Adipocyte (in vitro differentiated cells): ENCODE measurements around the gene SKA3.
"Not testable (repeated sequence)": the region's sequence is repeated elsewhere in the genome, so short reads cannot be mapped to it uniquely, and the experiment has no call there.

Source experiments
- DNase-seq: peaks from one replicate; pipeline ENCODE4 v3.0.0-alpha.2; 2015; ENCODE audit warnings: low read depth
- H3K27me3 ChIP-seq: replicated peaks from 2 replicates; pipeline ENCODE4 v1.7.0; 2013; ENCODE audit warnings: mild to moderate bottlenecking, low read length, moderate library complexity; ENCODE audit not compliant: control insufficient read depth, insufficient read depth
- H3K36me3 ChIP-seq: 2 replicates; pipeline ENCODE4 v1.7.0; 2013; ENCODE audit warnings: low read length, mild to moderate bottlenecking, moderate library complexity; ENCODE audit not compliant: control insufficient read depth, insufficient read depth, severe bottlenecking
- H3K4me1 ChIP-seq: 2 replicates; pipeline ENCODE4 v1.7.0; 2013; ENCODE audit warnings: mild to moderate bottlenecking, low read length, moderate library complexity; ENCODE audit not compliant: control insufficient read depth, insufficient read depth
- H3K4me3 ChIP-seq: 2 replicates; pipeline ENCODE4 v1.7.0; 2013; ENCODE audit warnings: mild to moderate bottlenecking, low read length, moderate library complexity
- H3K9ac ChIP-seq: 2 replicates; pipeline ENCODE4 v1.7.0; 2013; ENCODE audit warnings: mild to moderate bottlenecking, low read length, moderate library complexity
- H3K9me3 ChIP-seq: 2 replicates; pipeline ENCODE4 v1.7.0; 2013; ENCODE audit warnings: mild to moderate bottlenecking, low read length, moderate library complexity; ENCODE audit not compliant: control insufficient read depth

Gene SKA3

GRCh38 chr13:21176215-21176981 is at the start of gene SKA3, which contains the start of gene MRPL57:
Gene SKA3 (minus strand): TSS chr13:21176552. CDS start chr13:21176477, 75 bp downstream.
Gene MRPL57 (plus strand): TSS chr13:21176658. CDS start chr13:21176917, 259 bp downstream.
- H3K9me3 ChIP-seq, result no peaks in the 10 kb centered on the region
- peak within 1 kb of the TSS; percentile 85 for H3K4me3 ChIP-seq
- H3K4me1 ChIP-seq, result peaks cover 10% of the 10 kb centered on the region
- no peaks in the 10 kb centered on the region for H3K36me3 ChIP-seq
- H3K9ac ChIP-seq, result peak within 1 kb of the TSS; percentile 90
- H3K27me3 ChIP-seq, result no peaks in the 10 kb centered on the region
- DNase-seq, result peak; percentile 97

- Histone ChIP-seq H3K9me3 (peaks cover 15% of the 10 kb centered on the region), H3K9ac (no peak overlapping the region), H3K4me3 (no peak overlapping the region), H3K4me1 (no peaks in the 10 kb centered on the region), H3K27me3 (peaks cover 3% of the 10 kb centered on the region), H3K36me3 (no peaks in the 10 kb centered on the region)
- DNase-seq, result no peak
Measured at GRCh38 chr13:21225082-21225481, 48.7 kb upstream of the SKA3 start.

GRCh38 chr13:21221268-21221667 is 44.9 kb upstream of the SKA3 start:
- peaks cover 5% of the 10 kb centered on the region for H3K4me1 ChIP-seq
- H3K9me3 ChIP-seq, result peaks cover 15% of the 10 kb centered on the region
- no peaks in the 10 kb centered on the region for H3K36me3 ChIP-seq
- H3K4me3 ChIP-seq, result no peak overlapping the region
- H3K27me3 ChIP-seq, result peaks cover 3% of the 10 kb centered on the region
- H3K9ac ChIP-seq, result no peak overlapping the region
- no peak for DNase-seq

GRCh38 chr13:21219716-21220115 is 43.4 kb upstream of the SKA3 start:
- not testable (repeated sequence) for H3K36me3 ChIP-seq, DNase-seq

GRCh38 chr13:21219036-21219381 is 42.7 kb upstream of the SKA3 start:
- H3K27me3 ChIP-seq, result no peaks in the 10 kb centered on the region

More at GRCh38 chr13:21219716-21220115, 43.4 kb upstream of the SKA3 start:
- peaks cover 15% of the 10 kb centered on the region for H3K9me3 ChIP-seq
- not testable (repeated sequence) for H3K27me3 ChIP-seq, H3K4me1 ChIP-seq, H3K9ac ChIP-seq, H3K4me3 ChIP-seq

GRCh38 chr13:21218351-21219035 is 42.1 kb upstream of the SKA3 start:
- Histone ChIP-seq H3K36me3 (no peaks in the 10 kb centered on the region), H3K9ac (no peak overlapping the region), H3K27me3 (peaks cover 4% of the 10 kb centered on the region), H3K9me3 (peaks cover 15% of the 10 kb centered on the region), H3K4me1 (peaks cover 5% of the 10 kb centered on the region), H3K4me3 (no peak overlapping the region)
- no peak for DNase-seq

More at GRCh38 chr13:21219036-21219381, 42.7 kb upstream of the SKA3 start:
- no peak for DNase-seq
- Histone ChIP-seq H3K36me3 (no peaks in the 10 kb centered on the region), H3K9me3 (peaks cover 15% of the 10 kb centered on the region), H3K4me3 (no peak overlapping the region), H3K9ac (no peak overlapping the region), H3K4me1 (peaks cover 5% of the 10 kb centered on the region)

- peaks cover 19% of the 10 kb centered on the region for H3K27me3 ChIP-seq
- no peaks in the 10 kb centered on the region for H3K36me3 ChIP-seq
- H3K9me3 ChIP-seq, result peaks cover 15% of the 10 kb centered on the region
- H3K4me1 ChIP-seq, result peaks cover 5% of the 10 kb centered on the region
- peak overlapping the region; percentile 55 for H3K4me3 ChIP-seq
- peak; percentile 19 for DNase-seq
- H3K9ac ChIP-seq, result no peak overlapping the region
Measured at GRCh38 chr13:21216332-21216731, 40.0 kb upstream of the SKA3 start.

GRCh38 chr13:21215419-21215818 is 39.1 kb upstream of the SKA3 start:
- not testable (repeated sequence) for H3K9ac ChIP-seq, DNase-seq, H3K4me3 ChIP-seq, H3K4me1 ChIP-seq, H3K36me3 ChIP-seq
- H3K9me3 ChIP-seq, result peaks cover 11% of the 10 kb centered on the region
- H3K27me3 ChIP-seq, result peaks cover 22% of the 10 kb centered on the region

GRCh38 chr13:21212138-21212775 is 35.9 kb upstream of the SKA3 start:
- H3K27me3 ChIP-seq, result peaks cover 22% of the 10 kb centered on the region
- H3K9ac ChIP-seq, result no peak overlapping the region
- no peak overlapping the region for H3K4me3 ChIP-seq
- no peaks in the 10 kb centered on the region for H3K36me3 ChIP-seq
- DNase-seq, result no peak
- H3K9me3 ChIP-seq, result peaks cover 11% of the 10 kb centered on the region
- peaks cover 5% of the 10 kb centered on the region for H3K4me1 ChIP-seq

- H3K4me3 ChIP-seq, result no peak overlapping the region
- H3K9me3 ChIP-seq, result peaks cover 11% of the 10 kb centered on the region
- peaks cover 24% of the 10 kb centered on the region for H3K27me3 ChIP-seq
- no peaks in the 10 kb centered on the region for H3K4me1 ChIP-seq
- H3K9ac ChIP-seq, result no peak overlapping the region
- H3K36me3 ChIP-seq, result no peaks in the 10 kb centered on the region
- DNase-seq, result no peak
Measured at GRCh38 chr13:21208652-21209154, 32.4 kb upstream of the SKA3 start.
